NCI-H2196 treated with DMSO at 0.1 percent for 48 hours (cell line): Measurements from ENCODE around the gene LMAN2.
A peak's percentile ranks its signal among the peaks of the same experiment; 100 is the strongest.
"Not testable (repeated sequence)": the region's sequence is repeated elsewhere in the genome, so short reads cannot be mapped to it uniquely, and the experiment has no call there.

Experiments used
- DNase-seq: peaks from one replicate; lab custom pipeline; 2025; ENCODE audit not compliant: unreplicated experiment; lab: John Stamatoyannopoulos, UW

The LMAN2 gene

DNA sequence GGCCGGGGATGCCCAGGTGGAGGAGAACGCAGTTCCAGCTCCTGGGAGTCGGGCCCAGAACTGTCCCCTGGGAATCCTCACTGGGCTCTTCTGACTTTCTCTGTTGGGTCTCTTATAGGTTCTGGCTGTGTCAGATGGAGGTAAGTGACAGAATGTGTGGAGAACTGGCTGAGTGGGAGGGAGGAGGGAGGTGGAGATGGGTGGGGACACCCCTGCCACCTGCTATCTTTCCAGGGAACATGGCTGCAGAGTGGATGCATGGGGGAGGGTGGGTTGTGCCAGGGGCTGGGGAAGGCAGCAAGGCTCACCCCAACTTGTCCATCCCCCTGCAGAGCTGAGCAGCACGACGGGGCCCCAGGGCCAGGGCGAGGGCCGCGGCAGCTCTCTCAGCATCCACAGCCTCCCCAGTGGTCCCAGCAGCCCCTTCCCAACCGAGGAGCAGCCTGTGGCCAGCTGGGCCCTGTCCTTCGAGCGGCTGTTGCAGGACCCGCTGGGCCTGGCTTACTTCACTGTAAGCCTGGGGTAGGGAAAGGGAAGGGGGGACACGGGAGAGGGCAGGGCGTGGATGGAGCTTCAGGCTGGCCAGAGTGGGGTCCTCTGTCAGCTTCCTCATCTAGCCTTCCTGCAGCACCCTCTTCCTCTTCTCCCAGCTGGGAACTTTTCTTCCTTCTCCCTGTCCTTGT lies 14.5 kb upstream of the LMAN2 start:
- no peak for DNase-seq

- no peak for DNase-seq
These were observed 12.9 kb upstream of the LMAN2 start for GRCh38 chr5:177364159-177364962.

GRCh38 chr5:177363565-177363964 lies 12.1 kb upstream of the LMAN2 start:
- DNase-seq = no peak

GRCh38 chr5:177362610-177363507 lies 11.4 kb upstream of the LMAN2 start:
- DNase-seq = peak; percentile 65

DNA sequence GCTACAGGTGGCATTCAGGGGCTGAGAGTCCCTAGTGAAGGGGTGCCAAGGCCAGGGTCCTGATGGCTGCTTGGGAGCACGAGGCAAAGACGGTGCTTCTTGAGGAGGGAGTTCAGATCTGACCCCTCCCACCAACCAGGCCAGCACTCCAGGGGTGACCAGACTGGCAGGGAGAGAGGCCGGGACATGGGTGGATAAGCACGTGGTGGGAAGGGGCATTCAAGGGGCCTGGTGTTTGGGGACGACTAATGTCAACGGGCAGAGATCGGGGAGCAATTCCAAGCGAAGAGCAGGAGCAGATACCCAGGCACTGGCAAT lies 10.8 kb upstream of the LMAN2 start:
- no peak for DNase-seq

- DNase-seq = no peak
These were observed 10.2 kb upstream of the LMAN2 start for GRCh38 chr5:177361418-177362291.

- DNase-seq = not testable (repeated sequence)
These were observed 9.3 kb upstream of the LMAN2 start for GRCh38 chr5:177360740-177361139.

DNA sequence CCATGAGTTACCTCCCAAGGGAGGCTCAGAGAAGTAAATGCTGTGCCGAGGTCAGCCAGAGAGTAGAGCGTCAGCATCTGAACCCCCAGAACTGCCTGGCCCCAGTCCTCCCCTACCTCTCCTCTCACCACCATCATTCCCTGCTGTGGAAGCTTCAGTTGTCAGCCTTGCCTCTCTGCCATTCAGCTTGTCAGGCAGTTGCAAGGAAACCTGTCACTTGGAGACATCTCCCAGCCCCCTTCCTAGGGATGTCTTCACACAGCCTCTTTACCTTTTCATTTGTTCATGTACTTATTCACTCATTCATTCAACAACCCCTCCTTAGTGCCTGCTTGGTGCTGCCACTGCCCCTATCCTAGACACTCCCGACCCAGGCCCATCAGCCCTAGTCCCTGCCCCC lies 8.4 kb upstream of the LMAN2 start:
- no peak for DNase-seq

GRCh38 chr5:177359451-177359851 lies 8.0 kb upstream of the LMAN2 start:
- no peak for DNase-seq

GRCh38 chr5:177358370-177358819 lies 6.9 kb upstream of the LMAN2 start:
- no peak for DNase-seq

DNA sequence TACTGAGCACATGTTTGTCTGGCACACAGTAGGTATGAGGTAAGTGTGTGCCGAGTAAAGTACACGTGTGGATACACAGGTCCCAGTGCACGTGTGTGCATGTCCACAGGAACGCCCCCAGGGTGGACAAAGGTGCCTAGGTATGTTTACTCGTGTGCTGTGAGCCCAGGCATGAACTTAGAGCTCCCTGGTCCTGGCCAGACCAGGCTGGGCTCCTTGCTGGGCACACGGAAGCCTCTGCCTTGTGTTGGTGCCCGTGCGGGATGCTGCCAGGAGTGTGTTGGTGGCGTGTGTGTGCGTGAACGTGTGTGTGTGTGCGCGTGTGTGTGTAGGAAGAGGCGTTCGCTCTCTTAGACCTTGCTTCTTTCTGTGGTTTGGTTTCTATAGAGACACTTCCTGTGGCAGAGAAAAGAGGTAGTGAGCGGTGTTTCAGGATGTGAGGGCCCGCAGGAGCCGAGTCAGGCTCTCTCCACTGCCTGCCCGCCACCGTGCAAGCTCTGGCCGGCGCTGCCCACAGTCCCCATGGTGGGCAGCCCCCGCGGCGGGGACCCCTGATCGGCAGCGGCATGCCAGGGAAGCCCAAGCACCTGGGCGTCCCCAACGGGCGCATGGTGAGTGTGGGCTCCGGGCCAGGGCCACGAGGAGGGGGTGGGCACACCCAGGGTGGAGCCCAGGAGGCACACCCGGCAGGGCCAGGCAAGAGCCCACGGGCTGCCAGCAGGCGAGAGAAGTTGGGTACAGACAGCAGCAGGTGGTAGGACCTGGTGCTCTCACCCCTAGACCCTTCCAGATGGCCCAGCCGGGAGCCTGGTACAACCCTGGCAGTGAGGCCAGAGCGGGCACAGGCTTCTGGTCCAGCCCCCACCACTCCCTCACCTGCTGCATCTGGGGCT lies 6.2 kb upstream of the LMAN2 start, which contains the start of gene RGS14:
Gene RGS14, plus strand, starts transcription at position 466 of the 893 bp plus-strand sequence. Its CDS starts 101 bp downstream, at position 567.
- peak; percentile 47 for DNase-seq

DNA sequence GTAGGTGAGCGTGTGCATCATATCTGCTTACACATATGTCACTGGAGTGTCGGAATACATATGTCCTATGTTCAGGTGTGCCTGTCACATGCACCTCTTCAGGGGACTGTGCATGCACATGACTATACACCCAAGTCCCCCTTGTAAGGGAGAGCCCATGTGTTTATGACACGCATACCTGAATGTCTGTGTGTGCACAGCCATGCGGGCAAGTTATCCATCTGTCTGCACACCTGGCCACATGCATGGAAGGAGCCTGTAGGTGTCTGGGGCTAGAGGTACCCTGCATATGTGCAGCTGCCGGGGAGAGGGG lies 5.6 kb upstream of the LMAN2 start:
- DNase-seq = no peak

DNA sequence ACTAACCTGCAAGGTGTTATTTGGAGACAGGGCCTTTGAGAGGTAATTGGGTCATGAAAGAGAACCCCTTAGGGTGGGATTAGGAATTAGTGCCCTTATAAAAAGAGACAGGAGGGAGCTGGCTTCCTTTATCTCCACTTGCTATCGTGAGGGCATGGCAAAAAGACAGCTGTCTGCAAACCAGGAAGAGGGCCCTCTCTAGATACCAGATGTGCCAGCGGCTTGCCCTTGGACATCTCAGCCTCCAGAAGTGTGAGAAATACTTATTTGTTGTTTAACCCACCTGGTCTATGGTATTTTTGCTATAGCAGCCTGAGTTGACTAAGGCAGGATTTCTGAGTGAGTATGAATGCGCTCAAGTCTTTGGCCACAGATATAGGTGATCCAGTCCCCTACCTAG lies 5.3 kb upstream of the LMAN2 start:
- DNase-seq = no peak

- DNase-seq = no peak
These were observed 4.3 kb upstream of the LMAN2 start for GRCh38 chr5:177355868-177356168.

DNA sequence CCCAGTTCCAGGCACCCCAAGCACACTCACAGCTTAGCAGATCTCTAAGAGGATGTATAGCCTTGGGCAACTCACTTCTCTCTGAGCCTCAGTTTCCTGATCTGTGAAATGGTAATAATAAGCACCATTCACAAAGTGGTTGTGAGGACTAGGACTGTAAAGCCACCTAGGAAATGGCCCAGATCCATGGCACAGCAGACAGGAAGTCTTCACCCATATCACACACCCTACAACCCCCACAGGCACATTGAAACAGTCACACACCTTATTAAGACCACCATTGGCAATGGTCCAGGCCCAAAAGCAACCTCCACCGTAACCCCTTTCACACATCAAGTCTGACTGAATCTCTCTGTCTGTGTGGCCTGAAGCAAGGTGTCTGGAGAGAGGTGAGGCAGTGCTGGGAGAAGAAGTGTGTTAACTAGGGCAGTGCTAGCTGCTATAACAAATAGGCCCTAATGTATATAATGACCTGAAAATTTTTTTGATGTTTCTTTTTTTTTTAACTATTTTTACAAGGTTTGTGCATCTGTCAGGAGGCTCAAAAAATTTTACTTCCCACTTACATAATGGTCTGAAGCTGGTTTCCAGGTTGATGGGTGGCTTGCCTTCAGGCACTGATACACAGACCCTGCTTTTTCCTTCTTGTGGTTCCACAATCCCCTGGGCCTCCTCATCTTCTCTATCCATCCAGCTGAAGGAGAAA lies 3.8 kb upstream of the LMAN2 start:
- DNase-seq = no peak

- no peak for DNase-seq
These were observed 3.2 kb upstream of the LMAN2 start for GRCh38 chr5:177354711-177355110.

DNA sequence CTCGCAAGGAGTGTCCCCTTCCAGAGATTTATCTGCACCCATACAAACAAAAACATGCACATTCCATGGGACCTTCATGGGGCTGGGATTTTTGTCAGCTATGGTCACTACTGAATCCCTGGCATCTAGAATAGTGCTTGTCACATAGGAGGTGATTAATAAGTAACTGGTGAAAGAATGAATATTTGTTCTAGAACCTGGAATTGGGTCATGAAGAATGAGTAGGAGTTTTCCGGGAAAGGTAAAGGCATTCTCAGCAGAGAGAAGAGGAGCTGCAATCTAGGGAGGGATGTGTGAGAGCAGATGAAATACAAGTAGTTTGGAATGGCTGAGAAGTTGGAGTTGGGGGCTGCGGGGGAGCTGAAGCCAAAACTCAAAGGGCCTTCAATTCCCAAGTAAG lies 2.8 kb upstream of the LMAN2 start:
- no peak for DNase-seq

GRCh38 chr5:177353093-177353492 lies 1.6 kb upstream of the LMAN2 start:
- DNase-seq = no peak

- no peak for DNase-seq
These were observed 584 bp downstream of the LMAN2 start for GRCh38 chr5:177350776-177351391.
